Endometrial microvascular endothelial cells (primary cell): Measurements from ENCODE around the gene MOBP. TPM values are rescaled to one million over a fixed set of nuclear protein-coding genes. Genes with fewer than 3 reads are reported as not detected.

ENCODE experiments used
- in situ Hi-C: cut with HindIII; loops from 2 replicates; pipeline ENCODE4 v1.10.0; 2017; ENCODE audit warnings: low sequenced_read_pairs, low pct_unique_long_range_greater_than_20kb; ENCODE audit errors: inconsistent ontology term
- total RNA-seq: library from RNA; depleted of rRNA; stranded (reverse); fragments of >200 nt; gene quantifications from one replicate; pipeline ENCODE4 v1.2.3, GENCODE V29; 2015; ENCODE audit errors: inconsistent ontology term

MOBP gene
- total RNA-seq, 1 donor from 2014 or later, result not detected

DNA sequence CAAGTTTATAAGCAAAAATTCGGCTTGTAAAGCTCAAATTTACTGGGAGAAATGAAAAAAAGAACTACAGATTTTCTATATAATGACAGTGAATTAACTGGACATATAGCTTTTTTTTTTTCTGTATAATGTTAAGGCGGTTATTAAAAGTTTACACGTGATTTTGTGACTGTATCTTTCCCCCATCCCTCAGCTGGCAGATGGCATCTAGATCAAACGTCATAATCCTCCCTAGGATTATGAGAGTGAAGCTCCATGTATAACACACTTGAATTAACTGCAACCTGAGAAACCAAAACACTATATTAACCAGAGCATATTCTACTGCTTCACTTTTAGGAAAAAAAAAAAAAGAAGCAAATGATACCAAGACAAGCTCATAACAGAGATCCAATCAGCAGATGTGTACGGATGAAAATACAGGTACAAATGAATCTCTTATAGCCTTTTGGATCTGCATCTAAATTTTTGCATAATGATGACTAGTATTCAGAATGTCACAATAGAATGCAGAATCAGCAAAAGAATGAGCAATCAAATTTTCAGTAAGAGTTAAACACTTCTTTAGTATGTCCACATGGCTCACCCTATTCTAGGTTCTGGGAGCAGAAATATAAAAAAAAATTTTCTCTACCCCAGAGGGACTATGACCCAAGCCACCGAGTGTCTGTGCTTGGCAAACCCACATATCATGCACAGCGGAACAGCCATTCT lies 12.4 kb downstream of the MOBP start:
- in situ Hi-C loops, result no loop called here

DNA sequence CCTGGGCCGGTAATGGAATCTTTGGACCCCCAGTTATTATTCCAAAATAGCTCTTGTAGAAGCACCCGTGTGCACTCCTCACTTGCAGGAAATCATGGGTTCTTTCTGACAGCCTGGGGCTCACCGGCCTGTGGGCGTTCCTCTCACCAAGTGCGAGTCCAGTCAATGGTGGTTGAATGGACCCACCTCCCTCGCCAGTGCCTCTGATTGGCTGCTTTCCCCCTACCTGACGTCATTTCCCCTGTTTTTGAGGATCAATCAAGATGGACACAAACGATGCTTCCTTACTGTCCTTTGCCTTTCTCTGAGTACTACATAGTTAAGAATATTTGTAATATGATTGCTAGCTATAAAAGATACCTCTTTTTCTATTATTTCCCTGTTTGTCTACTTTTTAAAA lies 18.1 kb downstream of the MOBP start:
- in situ Hi-C loops, result no loop called here

DNA sequence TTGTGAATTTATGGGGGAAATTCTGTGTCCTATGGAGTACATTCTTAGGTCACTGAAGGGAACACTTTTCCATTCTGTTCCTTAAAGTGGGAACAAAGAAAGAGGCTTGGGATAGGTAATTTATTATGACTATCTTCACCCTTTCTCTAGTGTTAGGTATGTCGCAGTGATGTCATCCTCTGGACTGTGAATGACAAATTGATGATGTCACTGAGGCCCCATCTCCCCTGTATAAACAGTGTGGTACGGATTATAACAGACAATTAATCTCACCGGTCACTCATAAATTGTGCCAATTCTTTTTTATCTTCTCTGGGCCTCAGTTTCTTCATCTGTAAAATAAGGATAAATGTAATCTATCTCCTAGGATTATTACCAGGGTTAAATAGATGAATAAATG lies 23.5 kb downstream of the MOBP start:
- in situ Hi-C loops, result no loop called here

DNA sequence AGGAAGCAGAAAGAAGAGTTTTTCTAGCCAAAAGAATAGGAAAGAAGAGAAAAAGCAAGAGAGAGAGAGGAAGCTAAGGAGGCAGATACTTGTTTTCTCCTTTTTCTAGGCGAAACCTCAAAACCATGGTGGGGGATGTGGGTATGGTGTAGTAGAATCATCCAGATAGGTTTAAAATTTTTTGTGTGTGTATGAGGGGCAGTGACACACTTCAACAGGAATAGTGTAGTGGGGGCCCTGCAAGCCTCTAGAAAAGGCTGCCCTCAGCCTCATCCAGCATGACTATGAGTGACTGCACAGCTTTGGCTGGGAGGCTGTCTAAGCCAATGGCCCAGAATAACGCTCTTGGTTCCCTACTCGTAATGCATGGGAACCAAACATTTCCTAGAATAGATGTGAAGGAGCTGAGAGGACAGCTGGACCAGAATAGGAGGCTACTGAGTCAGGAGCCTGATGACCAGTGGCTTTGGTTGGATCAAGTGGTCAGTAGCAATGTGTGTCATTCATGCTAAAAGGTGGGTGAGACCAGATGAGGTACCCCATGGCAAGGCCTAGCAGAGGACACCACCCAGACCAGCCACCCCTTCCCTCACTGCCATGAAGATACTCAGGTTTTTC lies 24.4 kb downstream of the MOBP start:
- in situ Hi-C loops, result no loop called here

DNA sequence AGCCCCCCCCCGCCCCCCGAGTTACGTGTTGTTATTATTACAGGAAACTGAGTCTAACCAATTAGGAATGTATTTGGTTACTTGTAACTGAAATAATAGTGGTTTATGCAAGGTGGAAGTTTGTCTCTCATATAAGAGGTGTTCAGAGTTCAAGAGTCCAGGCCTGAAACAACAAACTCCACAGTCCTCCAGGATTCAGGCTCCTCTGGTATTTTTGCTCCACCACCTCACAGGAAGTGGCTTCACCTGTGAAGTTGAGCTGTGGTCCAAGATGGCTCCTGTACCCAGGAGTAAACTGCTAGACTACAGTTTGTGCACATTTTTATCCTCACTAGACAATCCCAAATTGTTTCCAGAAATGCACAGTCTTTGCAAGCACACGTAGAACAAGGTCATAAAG lies 27.3 kb downstream of the MOBP start:
- in situ Hi-C loops, result no loop called here

DNA sequence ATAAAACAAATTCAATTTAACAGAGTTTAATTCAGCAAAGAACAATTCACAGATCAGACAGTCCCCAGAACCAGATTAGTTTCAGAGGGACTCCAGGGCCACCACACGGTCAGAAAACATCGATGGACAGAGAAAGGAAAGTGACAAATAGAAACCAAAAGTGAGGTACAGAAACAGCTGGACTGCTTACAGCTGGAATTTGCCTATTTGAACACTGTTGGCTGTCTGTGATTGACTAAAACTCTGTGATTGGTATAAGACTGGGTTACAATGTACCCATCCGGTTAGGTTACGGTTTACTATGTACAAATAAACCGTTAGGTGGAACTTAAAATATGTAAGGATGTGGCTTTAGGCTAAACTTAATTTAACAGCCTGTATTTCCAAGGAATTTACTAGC lies 30.3 kb downstream of the MOBP start:
- in situ Hi-C loops, result no loop called here

DNA sequence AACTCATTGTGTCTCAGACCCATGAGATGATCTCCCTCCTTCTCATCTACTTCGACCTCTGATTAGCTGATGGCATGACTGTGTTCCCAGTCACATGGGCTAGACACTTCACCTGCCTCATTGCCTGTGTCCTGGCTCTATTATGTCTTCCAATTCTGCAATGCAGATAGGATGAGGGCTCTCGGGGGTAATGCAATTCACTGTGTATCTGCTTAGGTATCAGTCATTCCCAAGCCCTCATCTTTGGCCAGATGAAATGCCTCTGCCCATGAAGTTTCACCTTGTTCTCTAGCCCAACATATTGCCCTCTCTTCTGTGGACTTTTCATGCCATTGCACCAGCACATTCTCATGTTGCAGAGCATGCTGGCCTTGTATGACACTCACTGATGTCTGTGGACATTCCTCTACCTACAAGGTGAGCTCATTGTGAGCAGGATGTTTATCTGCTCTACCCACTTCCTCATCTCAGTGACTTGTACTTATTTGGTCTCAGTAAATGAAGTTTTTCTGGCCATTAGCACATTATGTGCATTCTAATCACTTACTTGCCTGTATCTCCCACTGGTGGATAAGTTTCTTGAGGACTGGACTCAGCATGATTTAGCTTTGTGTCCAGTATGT lies 32.3 kb downstream of the MOBP start:
- in situ Hi-C loops, result no loop called here

DNA sequence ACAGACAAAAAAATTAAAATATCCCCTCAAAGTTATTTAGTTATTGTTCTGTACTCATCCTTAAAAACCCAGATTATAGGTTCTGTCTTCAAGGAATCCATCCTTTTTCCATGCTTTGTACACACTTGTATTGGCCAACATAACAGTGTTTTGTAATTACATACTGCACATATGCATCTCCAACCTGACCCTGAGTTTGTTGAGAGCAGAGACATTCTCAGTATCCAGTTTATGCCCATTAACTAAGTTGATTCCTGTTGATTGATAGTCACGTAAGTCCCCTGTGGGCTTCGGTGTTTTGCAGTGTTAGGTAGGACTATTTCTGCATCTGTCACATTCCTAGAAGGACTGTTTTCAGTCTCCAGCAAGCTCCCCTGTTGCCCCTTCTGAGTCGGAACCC lies 33.6 kb downstream of the MOBP start:
- in situ Hi-C loops, result no loop called here

DNA sequence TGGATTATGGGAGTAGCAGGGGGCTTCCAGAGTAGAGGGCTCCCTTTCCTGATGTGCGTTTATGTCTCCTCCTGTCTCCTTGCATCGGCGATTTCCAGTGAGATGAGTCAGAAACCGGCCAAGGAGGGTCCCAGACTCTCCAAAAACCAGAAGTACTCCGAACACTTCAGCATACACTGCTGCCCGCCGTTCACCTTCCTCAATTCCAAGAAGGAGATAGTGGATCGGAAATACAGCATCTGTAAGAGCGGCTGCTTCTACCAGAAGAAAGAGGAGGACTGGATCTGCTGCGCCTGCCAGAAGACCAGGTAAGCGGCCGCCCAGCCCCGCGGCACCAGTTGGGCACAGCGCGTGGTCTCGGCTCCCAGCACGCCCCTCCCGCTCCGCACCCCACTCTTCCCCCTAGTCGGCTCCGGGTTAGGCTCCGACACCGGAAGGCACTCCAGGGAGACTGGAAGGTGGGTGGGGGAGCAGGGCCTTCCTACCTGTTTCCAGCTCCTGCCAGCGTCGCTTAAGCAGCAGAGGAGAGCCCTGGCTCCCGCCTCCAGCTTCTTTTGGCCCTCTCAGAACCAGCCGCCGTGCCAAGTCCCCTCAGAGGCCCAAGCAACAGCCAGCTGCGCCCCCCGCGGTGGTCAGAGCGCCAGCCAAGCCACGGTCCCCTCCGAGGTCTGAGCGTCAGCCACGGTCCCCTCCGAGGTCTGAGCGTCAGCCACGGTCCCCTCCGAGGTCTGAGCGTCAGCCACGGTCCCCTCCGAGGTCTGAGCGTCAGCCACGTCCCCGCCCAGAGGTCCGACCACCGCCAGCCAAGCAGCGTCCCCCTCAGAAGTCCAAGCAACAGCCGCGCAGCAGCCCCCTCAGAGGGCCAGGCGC lies 34.7 kb downstream of the MOBP start:
- in situ Hi-C loops, result no loop called here

DNA sequence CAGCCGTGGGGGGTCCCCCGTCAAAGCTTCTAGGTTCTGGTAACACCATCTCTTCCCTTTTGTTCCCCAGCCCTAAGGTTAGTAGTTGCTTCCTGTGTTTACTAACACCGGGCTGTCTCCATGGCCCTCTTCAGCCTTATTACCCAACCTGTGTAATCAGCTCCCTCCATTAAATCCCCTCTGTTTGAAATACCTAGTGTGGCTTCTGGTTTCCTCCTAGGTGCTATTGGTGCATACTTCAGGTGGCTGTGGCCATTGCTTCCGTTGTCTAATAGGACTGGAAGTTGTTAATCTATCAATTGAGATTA lies 35.3 kb downstream of the MOBP start:
- in situ Hi-C loops, result no loop called here

DNA sequence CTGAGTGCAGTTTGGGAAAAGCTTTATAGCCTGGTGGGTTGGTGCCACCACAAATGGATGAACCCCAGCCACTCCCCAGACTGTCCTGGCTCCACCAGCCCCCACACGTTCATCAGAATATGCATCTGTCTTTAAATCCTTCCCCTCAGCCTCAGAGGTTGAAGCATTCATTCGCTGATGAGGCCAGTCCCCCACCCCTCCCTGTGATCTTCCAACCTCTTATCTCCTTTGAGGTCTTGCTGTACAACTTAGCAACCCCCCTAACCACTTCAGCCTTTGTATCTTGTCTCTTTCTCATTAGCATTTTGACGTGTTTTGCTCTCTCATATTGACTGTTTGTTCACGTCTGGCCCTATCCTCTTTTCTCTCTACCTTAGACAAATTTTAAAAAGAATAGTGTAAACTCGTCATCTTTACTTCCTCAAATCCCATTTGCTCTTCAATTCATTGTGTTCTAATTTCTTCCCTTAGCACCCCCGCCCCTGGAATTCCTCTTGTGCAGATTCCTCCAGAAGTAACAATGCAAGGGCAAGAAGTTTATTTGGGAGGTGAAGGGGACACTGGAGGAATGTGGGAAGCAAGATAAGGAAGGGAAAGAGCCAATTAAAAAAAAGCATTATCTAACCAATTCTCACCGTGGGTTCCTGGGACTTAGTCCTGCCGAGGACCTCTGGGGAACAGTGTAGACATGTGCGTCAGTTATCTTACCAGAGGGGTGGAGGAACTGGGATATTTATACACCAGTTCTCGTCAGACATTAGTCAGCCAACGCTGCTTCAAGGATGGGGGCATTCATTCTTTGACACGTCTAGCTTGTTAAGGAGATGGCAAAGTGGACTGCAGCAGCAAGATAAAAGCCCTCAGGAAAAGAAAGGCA lies 38.6 kb downstream of the MOBP start:
- in situ Hi-C loops, result no loop called here

DNA sequence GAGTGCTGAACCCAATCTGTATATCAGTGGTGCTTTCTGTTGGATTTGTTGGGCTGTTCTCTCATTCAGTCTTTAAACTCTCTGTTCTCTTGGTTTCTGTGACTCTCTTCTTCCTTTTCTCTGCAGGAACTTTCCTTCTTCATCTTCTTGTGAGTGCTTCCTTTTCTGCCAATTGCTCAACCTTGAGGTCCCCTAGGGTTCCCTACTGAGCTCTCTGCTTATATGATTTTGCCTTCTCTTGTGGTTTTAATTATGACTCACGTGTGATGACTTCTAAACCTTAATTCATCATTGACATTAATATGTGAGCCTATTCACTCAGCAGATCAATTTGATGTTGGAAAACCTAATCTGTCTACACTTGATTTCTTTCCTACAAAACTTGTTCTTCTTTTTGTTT lies 39.4 kb downstream of the MOBP start:
- in situ Hi-C loops, result no loop called here

DNA sequence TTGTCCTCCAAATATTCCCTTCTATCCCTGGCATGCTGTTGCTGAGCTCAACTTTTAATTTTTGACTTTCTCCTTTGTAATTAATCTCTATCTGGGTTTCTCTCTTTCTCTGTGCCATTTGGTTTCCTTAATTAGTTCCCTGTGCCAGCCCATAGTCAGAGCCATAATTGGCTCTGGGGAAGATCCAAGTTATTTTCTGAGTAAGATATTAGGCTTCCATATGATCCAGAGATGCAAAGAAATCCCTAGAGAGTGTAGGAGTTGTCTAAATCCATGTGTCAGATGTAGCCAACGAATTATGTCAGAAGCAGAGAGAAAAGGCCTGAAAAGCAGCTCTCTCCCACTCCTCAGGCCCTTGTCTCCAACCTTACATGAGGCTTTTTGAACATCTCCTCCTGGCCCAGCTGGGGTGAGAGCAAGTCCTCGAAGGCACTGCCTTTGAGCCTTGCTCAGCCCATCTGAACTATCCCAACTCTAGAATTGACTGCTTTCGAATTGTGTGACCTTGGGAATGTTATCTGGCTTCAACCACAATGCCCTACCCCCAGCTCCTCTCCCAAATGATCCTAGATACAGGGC lies 46.4 kb downstream of the MOBP start:
- in situ Hi-C loops, result no loop called here

DNA sequence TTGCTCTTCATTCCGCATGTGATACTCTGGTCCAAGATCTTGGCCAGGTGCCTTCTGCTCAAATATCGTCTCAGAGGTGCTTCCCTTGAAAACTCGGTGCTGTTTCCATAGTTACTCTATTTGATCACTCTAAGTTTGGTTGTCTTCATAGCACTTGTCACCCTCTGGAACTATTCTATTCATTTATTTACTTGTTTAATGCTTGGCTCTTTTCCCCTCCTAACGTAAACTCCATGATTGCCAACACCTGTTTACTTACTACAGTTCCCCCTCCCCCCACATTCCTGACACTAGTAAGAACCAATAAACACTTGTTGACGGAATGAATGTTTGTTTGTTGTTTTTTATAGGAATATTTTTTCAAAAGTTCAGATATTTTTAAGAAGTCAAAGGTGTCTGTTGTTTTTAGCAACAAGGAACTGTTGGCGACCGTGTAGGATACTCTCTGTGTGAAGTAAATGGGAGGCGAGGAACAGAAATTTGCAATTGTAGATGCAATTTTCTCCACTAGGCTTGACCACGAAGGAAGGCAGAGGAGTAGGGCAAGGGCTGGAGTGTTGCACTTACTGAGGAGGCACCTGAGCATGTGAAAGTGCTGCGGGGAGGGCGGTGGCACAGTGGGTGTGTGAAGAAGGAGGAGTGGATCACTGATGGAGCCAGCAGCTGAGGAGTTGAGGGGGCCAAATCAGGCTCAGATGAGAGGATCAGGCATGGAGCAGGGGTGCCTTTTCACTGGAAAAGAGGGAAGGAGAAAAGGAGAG lies 48.4 kb downstream of the MOBP start:
- in situ Hi-C loops, result no loop called here

DNA sequence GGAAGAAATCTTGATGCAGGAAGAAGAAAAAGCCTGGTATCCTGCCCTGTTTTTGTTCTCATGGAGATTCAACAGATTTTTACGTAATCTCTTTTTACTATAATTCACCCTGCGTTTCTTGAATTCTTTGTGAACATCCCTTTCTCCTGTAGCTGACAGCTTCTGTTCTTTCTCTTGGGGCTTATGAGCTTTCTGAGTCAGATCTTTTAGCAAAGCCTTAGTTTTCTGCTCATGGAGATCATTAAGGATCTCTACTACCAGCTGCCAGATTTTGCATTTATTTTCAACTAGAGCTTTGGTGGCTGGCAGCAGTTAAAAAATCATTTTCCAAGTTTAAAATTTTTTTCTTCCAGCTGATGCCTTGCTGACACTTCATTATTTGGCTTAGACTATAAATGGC lies 51.6 kb downstream of the MOBP start:
- in situ Hi-C loops, result no loop called here

DNA sequence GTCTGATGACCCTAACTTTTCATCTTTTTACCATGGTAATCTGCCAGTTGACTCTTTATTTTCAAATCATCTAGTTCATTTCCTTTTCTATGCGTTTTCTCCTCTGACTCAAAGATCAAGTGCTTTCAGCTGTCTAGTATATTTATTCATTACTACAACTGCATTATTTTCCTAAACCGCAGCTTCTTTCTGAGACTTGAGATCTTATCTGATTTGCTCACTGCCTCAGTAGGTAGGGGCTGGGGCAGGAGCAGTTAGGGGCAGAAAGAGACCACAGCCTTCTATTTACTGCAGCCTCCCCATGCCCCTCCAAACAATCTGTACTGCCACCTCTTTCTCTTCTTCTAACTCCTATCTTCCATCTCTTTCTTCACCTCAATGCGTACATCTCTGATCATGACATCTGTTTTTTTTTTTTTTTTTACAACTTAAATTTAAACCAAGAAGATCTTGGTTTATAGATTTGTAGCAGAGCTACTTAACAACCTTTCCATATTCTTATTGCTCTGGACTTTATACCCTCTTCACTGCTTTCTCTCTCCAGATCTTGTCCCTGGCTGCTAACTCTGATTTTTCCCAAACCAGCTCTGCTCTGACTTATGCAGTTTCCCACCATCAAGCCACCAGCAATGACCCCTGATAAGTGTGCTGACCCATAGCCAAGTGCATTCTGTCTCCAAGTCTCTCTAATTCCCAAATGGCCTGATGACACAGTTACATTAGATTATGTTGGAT lies 52.2 kb downstream of the MOBP start:
- in situ Hi-C loops, result no loop called here

DNA sequence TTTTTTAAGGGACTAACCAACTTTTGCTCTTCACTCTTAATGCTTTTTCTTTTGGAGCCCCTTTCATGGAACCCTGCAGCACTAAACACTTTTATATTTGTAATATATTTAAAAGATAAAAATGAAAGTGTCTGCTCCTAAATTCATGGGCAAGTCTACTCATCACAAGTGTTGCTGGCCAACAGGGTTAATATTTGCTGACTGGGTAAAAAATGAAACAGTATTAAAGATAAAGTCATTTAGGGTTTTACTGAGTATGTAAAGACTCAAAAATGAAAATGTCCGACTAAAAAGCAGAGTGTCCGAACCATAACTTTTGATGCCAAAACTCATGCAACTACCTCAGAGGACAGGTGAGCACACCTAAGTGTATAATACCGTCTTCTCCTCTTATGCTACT lies 54.0 kb downstream of the MOBP start:
- in situ Hi-C loops, result no loop called here
